ENCODE results near the gene NEMF.

The NEMF gene

DNA sequence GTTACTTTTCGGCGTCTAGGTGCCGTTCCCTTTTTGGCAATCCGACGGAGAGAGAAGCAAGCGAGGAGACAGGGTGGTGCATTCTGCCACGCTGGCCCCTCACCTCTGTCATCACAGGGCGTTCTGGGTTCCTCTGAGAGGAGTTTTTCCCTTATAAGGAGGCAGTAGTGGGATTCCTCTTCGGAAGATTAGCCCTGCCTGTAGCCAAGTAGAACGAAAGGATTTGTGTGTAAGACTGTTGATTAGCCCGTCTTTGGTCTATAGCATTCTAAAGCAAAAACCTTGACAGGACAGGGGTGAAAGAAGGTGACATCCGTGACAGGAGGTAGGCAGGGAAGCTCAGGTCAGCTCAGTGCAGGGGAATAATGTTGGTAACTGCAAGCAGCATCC is 9.1 kb upstream of the NEMF start:
- Histone ChIP-seq H3K4me3 (ENCODE audit: low read depth, low read length) (peak overlapping the region; percentile 72), H3K27ac (peak overlapping the region; percentile 99), H3K27me3 (replicated peaks) (no peaks in the 10 kb centered on the region), H3K36me3 (replicated peaks) (no peaks in the 10 kb centered on the region)
- DNase-seq = peak; percentile 69
- TF ChIP-seq, protein P1, sequence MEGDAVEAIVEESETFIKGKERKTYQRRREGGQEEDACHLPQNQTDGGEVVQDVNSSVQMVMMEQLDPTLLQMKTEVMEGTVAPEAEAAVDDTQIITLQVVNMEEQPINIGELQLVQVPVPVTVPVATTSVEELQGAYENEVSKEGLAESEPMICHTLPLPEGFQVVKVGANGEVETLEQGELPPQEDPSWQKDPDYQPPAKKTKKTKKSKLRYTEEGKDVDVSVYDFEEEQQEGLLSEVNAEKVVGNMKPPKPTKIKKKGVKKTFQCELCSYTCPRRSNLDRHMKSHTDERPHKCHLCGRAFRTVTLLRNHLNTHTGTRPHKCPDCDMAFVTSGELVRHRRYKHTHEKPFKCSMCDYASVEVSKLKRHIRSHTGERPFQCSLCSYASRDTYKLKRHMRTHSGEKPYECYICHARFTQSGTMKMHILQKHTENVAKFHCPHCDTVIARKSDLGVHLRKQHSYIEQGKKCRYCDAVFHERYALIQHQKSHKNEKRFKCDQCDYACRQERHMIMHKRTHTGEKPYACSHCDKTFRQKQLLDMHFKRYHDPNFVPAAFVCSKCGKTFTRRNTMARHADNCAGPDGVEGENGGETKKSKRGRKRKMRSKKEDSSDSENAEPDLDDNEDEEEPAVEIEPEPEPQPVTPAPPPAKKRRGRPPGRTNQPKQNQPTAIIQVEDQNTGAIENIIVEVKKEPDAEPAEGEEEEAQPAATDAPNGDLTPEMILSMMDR (IDR thresholded peaks at IDR 0.05; ENCODE audit: low read depth, low read length, missing control alignments) = no peak
- in situ Hi-C loops (cut with HindIII; ENCODE audit: low pct_ligation_motif_present, low sequenced_read_pairs) = loop anchor here (10.0 to 25.0 kb wide), 2 partner anchors 126 to 243 kb away; no protein-coding TSS in a partner anchor

DNA sequence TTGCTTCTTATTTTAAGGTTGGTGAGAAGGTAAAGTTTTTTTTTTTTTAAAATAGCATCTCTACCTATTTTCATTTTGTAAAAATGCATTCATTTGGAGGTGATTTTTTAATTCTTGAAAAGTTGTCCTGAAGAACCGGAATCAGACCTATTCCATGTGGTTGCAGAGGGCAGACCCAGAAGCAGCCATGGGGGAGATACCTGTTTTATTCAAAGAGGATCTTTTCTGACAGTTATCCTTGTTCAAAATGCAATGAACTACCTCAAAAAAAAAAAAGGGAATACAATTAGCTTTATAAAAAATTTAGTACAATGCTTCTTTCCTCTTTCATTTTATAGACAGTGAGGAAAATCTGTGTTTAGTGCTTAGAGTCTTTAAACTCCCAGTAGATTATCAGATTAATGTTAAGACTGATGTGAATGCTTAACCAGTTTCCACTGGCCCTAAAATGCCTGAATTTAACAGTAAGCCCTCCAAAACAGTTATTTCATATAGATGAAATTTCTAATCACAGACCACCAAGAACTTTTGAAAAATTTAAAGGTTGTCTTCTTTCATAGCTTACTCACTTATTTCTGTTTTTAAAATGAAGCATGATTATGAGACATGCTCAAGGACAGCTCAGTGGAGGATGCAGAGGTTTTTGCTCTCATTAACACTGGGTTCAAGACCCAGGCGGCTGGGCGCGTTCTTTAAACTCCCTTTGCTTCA is 8.6 kb upstream of the NEMF start:
- H3K27me3 ChIP-seq (replicated peaks) = no peaks in the 10 kb centered on the region
- no peaks in the 10 kb centered on the region for H3K36me3 ChIP-seq (replicated peaks)
- TF ChIP-seq, protein P1 (IDR thresholded peaks at IDR 0.05; ENCODE audit: low read depth, low read length, missing control alignments) = no peak
- peak overlapping the region; percentile 99 for H3K27ac ChIP-seq
- no peak for DNase-seq
- in situ Hi-C loops (cut with HindIII; ENCODE audit: low pct_ligation_motif_present, low sequenced_read_pairs) = loop anchor here (10.0 to 25.0 kb wide), 2 partner anchors 126 to 244 kb away; no protein-coding TSS in a partner anchor
- H3K4me3 ChIP-seq (ENCODE audit: low read depth, low read length) = peak overlapping the region; percentile 72

DNA sequence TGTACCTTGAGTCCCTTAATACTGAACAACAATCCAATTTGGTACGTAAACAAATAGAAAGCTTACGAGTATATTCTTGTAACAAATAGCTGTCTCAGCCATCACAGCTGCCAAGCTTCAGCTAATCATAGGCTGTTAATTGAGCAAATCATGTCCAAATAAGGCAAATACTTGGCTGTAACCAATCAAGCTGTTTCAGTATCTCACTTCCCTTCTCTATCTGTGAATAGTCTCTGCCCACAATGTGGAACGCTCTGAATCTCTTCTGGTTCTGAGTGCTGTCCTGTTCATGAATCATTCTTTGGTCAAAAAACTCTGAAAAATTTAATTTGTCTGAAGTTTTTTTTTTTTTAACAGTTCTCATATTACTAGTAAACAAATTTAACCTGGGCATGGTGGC is 5.8 kb upstream of the NEMF start:
- Histone ChIP-seq H3K36me3 (replicated peaks) (no peaks in the 10 kb centered on the region), H3K4me3 (ENCODE audit: low read depth, low read length) (no peak overlapping the region), H3K27ac (no peak overlapping the region), H3K27me3 (replicated peaks) (no peaks in the 10 kb centered on the region)
- DNase-seq = no peak
- in situ Hi-C loops (cut with HindIII; ENCODE audit: low pct_ligation_motif_present, low sequenced_read_pairs) = loop anchor here (25.0 kb wide), 1 partner anchor 129 kb away; no protein-coding TSS in a partner anchor
- TF ChIP-seq, protein P1 (IDR thresholded peaks at IDR 0.05; ENCODE audit: low read depth, low read length, missing control alignments) = no peak

DNA sequence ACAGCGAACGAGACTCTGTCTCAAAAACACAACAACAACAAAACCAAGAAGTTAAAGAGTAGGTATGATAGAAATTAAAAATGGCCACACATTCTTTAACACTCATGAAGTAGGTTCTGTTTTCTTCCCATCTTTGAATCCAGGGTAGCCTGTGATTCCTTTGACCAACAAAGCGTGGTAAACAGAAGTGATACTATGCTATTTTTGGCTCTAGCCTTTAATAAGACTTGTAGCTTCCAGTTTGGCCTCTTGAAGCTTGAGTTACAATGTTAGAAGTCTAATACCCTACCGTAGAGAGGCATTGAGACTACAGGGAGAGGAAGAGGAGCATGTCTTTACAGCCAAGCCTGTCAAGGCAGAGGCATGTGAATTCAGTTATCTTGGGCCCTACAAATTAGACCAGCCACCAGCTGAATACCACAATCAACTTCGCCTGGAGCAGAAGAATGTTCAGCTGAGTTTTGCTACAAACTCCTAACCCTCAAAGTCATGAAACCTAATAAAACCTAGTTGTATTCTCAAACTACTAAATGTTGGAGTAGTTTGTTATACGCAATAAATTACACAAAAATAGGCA is 4.9 kb upstream of the NEMF start:
- no peak for DNase-seq
- in situ Hi-C loops (cut with HindIII; ENCODE audit: low pct_ligation_motif_present, low sequenced_read_pairs) = loop anchor here (25.0 kb wide), 1 partner anchor 130 kb away; no protein-coding TSS in a partner anchor
- Histone ChIP-seq H3K36me3 (replicated peaks) (no peaks in the 10 kb centered on the region), H3K27me3 (replicated peaks) (no peaks in the 10 kb centered on the region), H3K4me3 (ENCODE audit: low read depth, low read length) (no peak overlapping the region), H3K27ac (no peak overlapping the region)
- TF ChIP-seq, protein P1 (IDR thresholded peaks at IDR 0.05; ENCODE audit: low read depth, low read length, missing control alignments) = no peak

DNA sequence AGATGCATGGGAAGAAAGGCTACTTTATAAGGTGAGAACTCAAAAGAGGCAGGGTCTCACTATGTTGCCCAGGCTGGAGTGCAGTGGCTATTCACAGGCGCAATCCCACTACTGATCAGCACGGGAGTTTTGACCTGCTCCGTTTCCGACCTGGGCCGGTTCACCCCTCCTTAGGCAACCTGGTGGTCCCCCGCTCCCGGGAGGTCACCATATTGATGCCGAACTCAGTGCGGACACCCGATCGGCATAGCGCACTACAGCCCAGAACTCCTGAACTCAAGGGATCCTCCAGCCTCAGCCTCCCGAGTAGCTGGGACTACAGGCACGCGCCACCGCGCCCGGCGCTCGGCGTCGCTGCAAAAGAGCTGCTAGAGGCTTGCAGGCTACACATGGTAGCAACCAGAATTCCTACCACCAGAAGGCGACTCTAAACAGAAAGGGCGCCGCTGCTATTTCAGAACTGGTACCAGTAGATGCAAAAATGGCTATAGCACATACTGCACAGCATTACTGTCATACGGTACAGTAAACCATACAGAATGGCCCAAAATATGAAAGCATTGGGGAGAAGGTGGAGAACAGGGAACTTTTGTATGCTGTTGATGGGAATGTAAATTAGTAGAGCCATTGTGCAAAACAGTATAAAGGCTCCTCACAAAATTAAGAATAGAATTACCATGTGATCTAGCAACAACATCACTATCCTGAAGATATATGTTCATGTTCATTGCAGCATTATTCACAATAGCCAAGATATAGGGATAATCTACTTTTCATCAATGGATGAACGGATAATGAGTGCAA is 1.2 kb upstream of the NEMF start:
- H3K4me3 ChIP-seq (ENCODE audit: low read depth, low read length) = peak overlapping the region; percentile 91
- no peaks in the 10 kb centered on the region for H3K27me3 ChIP-seq (replicated peaks)
- TF ChIP-seq, protein P1 (IDR thresholded peaks at IDR 0.05; ENCODE audit: low read depth, low read length, missing control alignments) = peak; percentile 82
- in situ Hi-C loops (cut with HindIII; ENCODE audit: low pct_ligation_motif_present, low sequenced_read_pairs) = loop anchor here (25.0 kb wide), 1 partner anchor 134 kb away; no protein-coding TSS in a partner anchor
- H3K36me3 ChIP-seq (replicated peaks) = peaks cover 12% of the 10 kb centered on the region
- DNase-seq = peak; percentile 89
- no peak overlapping the region for H3K27ac ChIP-seq
